ENCODE data around the gene KLF11. TPM values are rescaled to one million over a fixed set of nuclear protein-coding genes. Genes with fewer than 3 reads are reported as not detected.

The KLF11 gene
- total RNA-seq, 2 experiments from 2014 or later, result 26.7 to 29.6 TPM

- CTCF ChIA-PET, result no interaction called here
- intact Hi-C loops (cut with DNase I, micrococcal nuclease), result no loop called here
- Mint-ChIP-seq H3K4me1 (ENCODE audit: low read depth) (peaks cover 18% of the 10 kb centered on the region), H3K27ac (no peak overlapping the region), H3K36me3 (ENCODE audit: low read depth) (no peaks in the 10 kb centered on the region), H3K27me3 (no peaks in the 10 kb centered on the region), H3K9me3 (no peaks in the 10 kb centered on the region), H3K4me3 (no peak overlapping the region)
- ATAC-seq (ENCODE audit: poor library complexity) (no peak), DNase-seq (no peak)
- no peak overlapping the region for H3K27ac ChIP-seq (ENCODE audit: low read depth in 1 of 2, low read length in 2 of 2)
- POLR2A ChIA-PET, result no interaction called here
- H3K4me1 ChIP-seq (ENCODE audit: insufficient read depth, low read length), result peaks cover 44% of the 10 kb centered on the region
- no peaks in the 10 kb centered on the region for H3K36me3 ChIP-seq (ENCODE audit: insufficient read depth, low read length)
- no peak for TF ChIP-seq CTCF (IDR thresholded peaks at IDR 0.05)
- H3K9me3 ChIP-seq (ENCODE audit: control insufficient read depth in 1 of 2, insufficient read depth in 1 of 2, low read length in 2 of 2), result no peaks in the 10 kb centered on the region
- H3K4me3 ChIP-seq (ENCODE audit: low read length), result no peak overlapping the region
- H3K27me3 ChIP-seq (ENCODE audit: control insufficient read depth in 1 of 2, insufficient read depth in 2 of 2, low read length in 2 of 2), result no peaks in the 10 kb centered on the region
Measured at GRCh38 chr2:10031886-10032745, 11.2 kb upstream of the KLF11 start.

- H3K27ac Mint-ChIP-seq, result no peak overlapping the region
- H3K27ac ChIP-seq (ENCODE audit: low read depth in 1 of 2, low read length in 2 of 2), result no peak overlapping the region
- ChIA-PET CTCF (no interaction called here), POLR2A (no interaction called here)
- ATAC-seq (ENCODE audit: poor library complexity), result no peak
- peaks cover 14% of the 10 kb centered on the region for H3K4me1 Mint-ChIP-seq (ENCODE audit: low read depth)
- H3K36me3 ChIP-seq (ENCODE audit: insufficient read depth, low read length), result no peaks in the 10 kb centered on the region
- no peak overlapping the region for H3K4me3 ChIP-seq (ENCODE audit: low read length)
- no peak overlapping the region for H3K4me3 Mint-ChIP-seq
- no peaks in the 10 kb centered on the region for H3K36me3 Mint-ChIP-seq (ENCODE audit: low read depth)
- TF ChIP-seq CTCF (IDR thresholded peaks at IDR 0.05), result no peak
- no peaks in the 10 kb centered on the region for H3K27me3 Mint-ChIP-seq
- H3K9me3 ChIP-seq (ENCODE audit: control insufficient read depth in 1 of 2, insufficient read depth in 1 of 2, low read length in 2 of 2), result no peaks in the 10 kb centered on the region
- no peaks in the 10 kb centered on the region for H3K27me3 ChIP-seq (ENCODE audit: control insufficient read depth in 1 of 2, insufficient read depth in 2 of 2, low read length in 2 of 2)
- no peak for DNase-seq
- intact Hi-C loops (cut with DNase I, micrococcal nuclease), result no loop called here
- H3K4me1 ChIP-seq (ENCODE audit: insufficient read depth, low read length), result peaks cover 44% of the 10 kb centered on the region
- no peaks in the 10 kb centered on the region for H3K9me3 Mint-ChIP-seq
Measured at GRCh38 chr2:10032746-10033105, 10.6 kb upstream of the KLF11 start.

GRCh38 chr2:10033251-10034006 is 9.9 kb upstream of the KLF11 start:
- H3K36me3 Mint-ChIP-seq (ENCODE audit: low read depth), result no peaks in the 10 kb centered on the region
- intact Hi-C loops (cut with DNase I, micrococcal nuclease), result no loop called here
- H3K4me1 Mint-ChIP-seq (ENCODE audit: low read depth), result peaks cover 9% of the 10 kb centered on the region
- no peak overlapping the region for H3K27ac Mint-ChIP-seq
- H3K4me3 Mint-ChIP-seq, result no peak overlapping the region
- H3K9me3 ChIP-seq (ENCODE audit: control insufficient read depth in 1 of 2, insufficient read depth in 1 of 2, low read length in 2 of 2), result no peaks in the 10 kb centered on the region
- ATAC-seq (ENCODE audit: poor library complexity), result no peak
- peaks cover 41% of the 10 kb centered on the region for H3K4me1 ChIP-seq (ENCODE audit: insufficient read depth, low read length)
- no peak overlapping the region for H3K4me3 ChIP-seq (ENCODE audit: low read length)
- no peak for TF ChIP-seq CTCF (IDR thresholded peaks at IDR 0.05)
- H3K36me3 ChIP-seq (ENCODE audit: insufficient read depth, low read length), result no peaks in the 10 kb centered on the region
- no peaks in the 10 kb centered on the region for H3K27me3 ChIP-seq (ENCODE audit: control insufficient read depth in 1 of 2, insufficient read depth in 2 of 2, low read length in 2 of 2)
- POLR2A ChIA-PET, result no interaction called here
- no peak overlapping the region for H3K27ac ChIP-seq (ENCODE audit: low read depth in 1 of 2, low read length in 2 of 2)
- CTCF ChIA-PET, result no interaction called here
- no peak for DNase-seq
- H3K9me3 Mint-ChIP-seq, result no peaks in the 10 kb centered on the region
- no peaks in the 10 kb centered on the region for H3K27me3 Mint-ChIP-seq

Measured in CD4-positive, alpha-beta T cell (primary cell).